WTC11 (cell line): ENCODE data around the gene SELL. TPM values are rescaled to one million over a fixed set of nuclear protein-coding genes. Genes with fewer than 3 reads are reported as not detected.

Experiments used
- ATAC-seq: fragments of 200-7000 bp; cut with Tn5 transposase; 2 replicates; pipeline ENCODE4 v1.10.0; 2021; ENCODE audit warnings: mild to moderate bottlenecking, moderate library complexity
- CTCF ChIA-PET: fragments of 300-600 bp; sonication (Branson Sonifier 250); formaldehyde crosslinking; loops from one replicate; lab custom pipeline; 2021; ENCODE audit warnings: antibody characterized with exemption; lab: Charles Lee
- POLR2A ChIA-PET: fragments of 350-600 bp; sonication (Branson Sonifier 250); formaldehyde crosslinking; loops from one replicate; lab custom pipeline; 2021; ENCODE audit warnings: antibody characterized with exemption; lab: Charles Lee
- DNase-seq: peaks from one replicate; pipeline ENCODE4 v3.0.0; 2021; ENCODE audit warnings: low spot score
- H3K27ac Mint-ChIP-seq: 2 replicates; pipeline ENCODE4 v1.8.0; 2021; ENCODE audit warnings: mixed read lengths
- H3K27me3 Mint-ChIP-seq: 2 replicates; pipeline ENCODE4 v1.8.0; 2021; ENCODE audit warnings: low read depth, mild to moderate bottlenecking, moderate library complexity, mixed read lengths
- H3K36me3 Mint-ChIP-seq: 2 replicates; pipeline ENCODE4 v1.8.0; 2021; ENCODE audit warnings: mixed read lengths
- H3K4me1 Mint-ChIP-seq: 2 replicates; pipeline ENCODE4 v1.8.0; 2022; ENCODE audit warnings: mixed read lengths
- H3K4me3 Mint-ChIP-seq: 2 replicates; pipeline ENCODE4 v1.8.0; 2021; ENCODE audit warnings: mild to moderate bottlenecking, moderate library complexity, mixed read lengths
- H3K9me3 Mint-ChIP-seq: 2 replicates; pipeline ENCODE4 v1.8.0; 2021; ENCODE audit warnings: mixed read lengths
- ATF2 ChIP-seq: sonication (generic); formaldehyde crosslinking; IDR thresholded peaks from 2 replicates; pipeline ENCODE4 v1.8.1; 2022; ENCODE audit warnings: low read depth, missing genetic modification reagents, borderline replicate concordance
- CREB1 ChIP-seq: sonication (generic); formaldehyde crosslinking; IDR thresholded peaks from 2 replicates; pipeline ENCODE4 v1.8.0; 2023; ENCODE audit warnings: mild to moderate bottlenecking, missing genetic modification reagents
- CTCF ChIP-seq: fragments of 200-600 bp; IDR thresholded peaks from 2 replicates; pipeline ENCODE4 v1.8.0; 2022; ENCODE audit warnings: antibody characterized with exemption
- E2F1 ChIP-seq: sonication (generic); formaldehyde crosslinking; IDR thresholded peaks from 2 replicates; pipeline ENCODE4 v1.8.0; 2022; ENCODE audit warnings: mild to moderate bottlenecking, missing genetic modification reagents
- GABPB1 ChIP-seq: sonication (generic); formaldehyde crosslinking; IDR thresholded peaks from 2 replicates; pipeline ENCODE4 v1.8.1; 2023; ENCODE audit warnings: mild to moderate bottlenecking, missing genetic modification reagents
- GRHL2 ChIP-seq: fragments of 250-450 bp; sonication (Bioruptor Pico); IDR thresholded peaks from 2 replicates; pipeline ENCODE4 v1.8.0; 2022; ENCODE audit warnings: mild to moderate bottlenecking, moderate library complexity; ENCODE audit not compliant: insufficient replicate concordance, severe bottlenecking
- HMGA2 ChIP-seq: fragments of 250-450 bp; sonication (Bioruptor Pico); IDR thresholded peaks from 2 replicates; pipeline ENCODE4 v1.4.0; 2021; ENCODE audit warnings: mild to moderate bottlenecking, moderate library complexity
- HMGXB4 ChIP-seq: sonication (generic); formaldehyde crosslinking; IDR thresholded peaks from 2 replicates; pipeline ENCODE4 v1.8.1; 2023; ENCODE audit warnings: mild to moderate bottlenecking, moderate library complexity, missing genetic modification reagents
- IRF1 ChIP-seq: sonication (generic); formaldehyde crosslinking; IDR thresholded peaks from 2 replicates; pipeline ENCODE4 v1.8.0; 2023; ENCODE audit warnings: missing genetic modification reagents
- MYBL2 ChIP-seq: sonication (generic); formaldehyde crosslinking; IDR thresholded peaks from 2 replicates; pipeline ENCODE4 v1.8.1; 2023; ENCODE audit warnings: mild to moderate bottlenecking, moderate library complexity, missing genetic modification reagents
- PRDM15 ChIP-seq: sonication (generic); formaldehyde crosslinking; IDR thresholded peaks from 2 replicates; pipeline ENCODE4 v1.8.0; 2022; ENCODE audit warnings: missing genetic modification reagents
- SMAD3 ChIP-seq: sonication (generic); formaldehyde crosslinking; IDR thresholded peaks from 2 replicates; pipeline ENCODE4 v1.8.0; 2022; ENCODE audit warnings: missing genetic modification reagents, mild to moderate bottlenecking, borderline replicate concordance
- TEAD4 ChIP-seq: sonication (generic); formaldehyde crosslinking; IDR thresholded peaks from 2 replicates; pipeline ENCODE4 v1.8.0; 2022; ENCODE audit warnings: mild to moderate bottlenecking, missing genetic modification reagents
- ZBTB43 ChIP-seq: sonication (generic); formaldehyde crosslinking; IDR thresholded peaks from 2 replicates; pipeline ENCODE4 v1.8.1; 2023; ENCODE audit warnings: mild to moderate bottlenecking, missing genetic modification reagents
- ZNF317 ChIP-seq: sonication (generic); formaldehyde crosslinking; IDR thresholded peaks from 2 replicates; pipeline ENCODE4 v1.8.1; 2023; ENCODE audit warnings: low read depth, mild to moderate bottlenecking, moderate library complexity, missing genetic modification reagents, borderline replicate concordance
- ZNF416 ChIP-seq: fragments of 250-450 bp; sonication (Bioruptor Pico); IDR thresholded peaks from 2 replicates; pipeline ENCODE4 v1.9.0; 2021; ENCODE audit warnings: mild to moderate bottlenecking, inconsistent platforms
- ZNF423 ChIP-seq: fragments of 250-450 bp; sonication (Bioruptor Pico); IDR thresholded peaks from 2 replicates; pipeline ENCODE4 v2.1.2; 2022; ENCODE audit warnings: mild to moderate bottlenecking, moderate library complexity
- total RNA-seq: library from RNA; stranded (reverse); gene quantifications from 3 replicates; pipeline ENCODE4 v1.2.3, GENCODE V29; 2021
- TF ChIP-seq, protein P1 (sequence below): fragments of 250-450 bp; sonication (Bioruptor Pico); conservative IDR thresholded peaks from 2 replicates; pipeline ENCODE4 v1.9.0; 2021; ENCODE audit warnings: mild to moderate bottlenecking

Gene SELL
- total RNA-seq, 1 experiment from 2014 or later = 0.26 TPM

DNA sequence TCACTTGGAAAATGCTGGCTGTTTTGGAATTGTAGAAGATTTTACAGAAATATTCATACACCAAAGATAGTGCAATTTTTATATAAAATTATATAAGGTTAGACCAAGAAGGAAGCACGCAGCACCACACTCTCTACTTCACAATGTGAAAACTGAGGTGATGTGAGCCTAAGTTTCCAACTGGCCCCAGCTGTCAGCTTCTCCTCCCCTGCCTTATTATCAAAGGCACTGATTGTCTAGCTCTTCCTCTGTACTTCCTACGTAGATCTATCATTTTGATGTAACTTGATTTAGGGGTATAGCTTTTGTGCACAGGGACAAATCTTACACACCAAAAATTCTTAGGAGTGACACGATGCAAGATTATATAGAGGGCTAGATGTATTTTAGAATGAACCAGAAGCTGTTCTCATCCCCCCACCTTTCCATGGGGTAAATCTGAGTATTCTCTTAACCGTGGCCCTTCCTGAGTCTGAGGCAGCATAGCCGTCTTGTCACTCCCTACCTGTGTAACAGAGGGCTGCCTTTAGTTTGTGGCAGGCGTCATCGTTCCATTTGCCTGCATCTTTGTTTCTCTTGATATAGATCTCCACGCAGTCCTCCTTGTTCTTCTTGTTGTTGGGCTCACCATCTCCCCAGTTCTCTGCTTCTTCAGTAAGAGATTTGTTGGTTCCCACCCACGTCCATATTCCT lies 3.4 kb downstream of the SELL start:
- H3K4me3 Mint-ChIP-seq = no peak overlapping the region
- TF ChIP-seq MYBL2 (CRISPR knock-in tag) (no peak), PRDM15 (no peak), ATF2 (CRISPR knock-in tag) (no peak), ZBTB43 (CRISPR knock-in tag) (no peak), CREB1 (no peak), TEAD4 (CRISPR knock-in tag) (no peak)
- TF ChIP-seq, protein P1, sequence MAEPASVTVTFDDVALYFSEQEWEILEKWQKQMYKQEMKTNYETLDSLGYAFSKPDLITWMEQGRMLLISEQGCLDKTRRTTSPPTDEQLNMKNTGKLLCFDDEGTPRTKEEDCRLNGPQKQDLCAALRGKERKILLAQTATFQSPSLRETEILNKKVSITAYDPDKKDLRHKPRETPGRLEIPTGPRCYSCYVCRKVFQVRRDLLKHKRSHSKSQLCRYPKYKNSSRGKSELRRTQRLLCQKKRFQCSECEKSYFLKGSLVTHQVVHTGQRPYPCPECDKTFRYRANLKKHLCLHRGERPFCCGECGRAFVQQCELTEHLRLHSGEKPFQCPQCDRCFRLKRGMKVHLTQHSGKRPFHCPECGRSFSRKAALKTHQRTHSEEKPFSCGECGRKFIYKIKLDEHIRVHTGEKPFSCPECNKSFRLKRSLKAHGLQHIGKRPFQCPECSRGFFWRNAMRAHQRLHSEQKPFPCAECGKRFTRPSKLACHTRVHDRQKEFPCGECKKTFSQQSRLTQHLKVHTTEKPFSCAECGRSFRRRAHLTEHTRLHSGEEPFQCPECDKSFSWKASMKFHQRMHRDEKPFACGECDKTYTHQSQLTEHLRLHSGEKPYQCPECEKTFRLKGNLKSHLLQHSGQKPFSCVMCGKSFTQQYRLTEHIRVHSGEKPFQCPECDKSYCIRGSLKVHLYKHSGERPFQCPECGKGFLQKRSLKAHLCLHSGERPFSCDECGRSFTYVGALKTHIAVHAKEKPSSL (CRISPR knock-in tag) = no peak
- no peaks in the 10 kb centered on the region for H3K36me3 Mint-ChIP-seq
- ChIA-PET CTCF (no interaction called here), POLR2A (no interaction called here)
- ATAC-seq (no peak), DNase-seq (no peak)
- H3K9me3 Mint-ChIP-seq = no peaks in the 10 kb centered on the region
- no peak overlapping the region for H3K27ac Mint-ChIP-seq
- 0 out of 2 replicates have a peak, but pooled peaks cover 9% of the 10 kb centered on the region for H3K27me3 Mint-ChIP-seq
- peaks cover 8% of the 10 kb centered on the region for H3K4me1 Mint-ChIP-seq

GRCh38 chr1:169704797-169705196 lies 6.6 kb downstream of the SELL start:
- ATAC-seq = no peak
- ChIA-PET POLR2A (no interaction called here), CTCF (interaction anchor here (1.6 kb wide), 1 partner anchor 105 kb away, joined by 4 read pairs; no protein-coding TSS in a partner anchor)
- no peak overlapping the region for H3K27ac Mint-ChIP-seq
- no peaks in the 10 kb centered on the region for H3K9me3 Mint-ChIP-seq
- H3K36me3 Mint-ChIP-seq = no peaks in the 10 kb centered on the region
- no peak for DNase-seq
- 0 out of 2 replicates have a peak, but pooled peaks cover 11% of the 10 kb centered on the region for H3K27me3 Mint-ChIP-seq
- no peak overlapping the region for H3K4me3 Mint-ChIP-seq
- H3K4me1 Mint-ChIP-seq = no peaks in the 10 kb centered on the region
- TF ChIP-seq CTCF = no peak
- TF ChIP-seq SMAD3 (CRISPR knock-in tag) = no peak
- no peak for TF ChIP-seq HMGA2
- TF ChIP-seq GRHL2 (CRISPR knock-in tag) = no peak
- no peak for TF ChIP-seq ZNF416
- no peak for TF ChIP-seq ZNF317 (CRISPR knock-in tag)
- no peak for TF ChIP-seq ZBTB43 (CRISPR knock-in tag)
- no peak for TF ChIP-seq HMGXB4 (CRISPR knock-in tag)
- TF ChIP-seq IRF1 (CRISPR knock-in tag) = no peak
- no peak for TF ChIP-seq ZNF423
- no peak for TF ChIP-seq E2F1 (CRISPR knock-in tag)
- TF ChIP-seq GABPB1 (CRISPR knock-in tag) = no peak
